Measurements from ENCODE around the gene SYT7. TPM values are rescaled to one million over a fixed set of nuclear protein-coding genes. Genes with fewer than 3 reads are reported as not detected.
"Not testable (repeated sequence)": the region's sequence is repeated elsewhere in the genome, so short reads cannot be mapped to it uniquely, and the experiment has no call there.

The SYT7 gene
- total RNA-seq = under 1 TPM in 1 of 2 experiments, not detected in 1; 0.15 TPM

- POLR2A ChIA-PET = no interaction called here
- CTCF ChIA-PET = interaction anchor here (0.9 to 1.1 kb wide), 2 partner anchors 67 to 317 kb away, joined by 3 read pairs; no protein-coding TSS in a partner anchor
Observed at GRCh38 chr11:61581030-61581928, at the start of gene SYT7. TSS of gene SYT7 (minus strand) at chr11:61581076. CDS start at chr11:61580820, 256 bp downstream.

- CTCF ChIA-PET = interaction anchor here (1.5 kb wide), 1 partner anchor 9 kb away, joined by 5 read pairs; no protein-coding TSS in a partner anchor
- POLR2A ChIA-PET = no interaction called here
Observed at GRCh38 chr11:61630089-61630488, 49.2 kb upstream of the SYT7 start.

- ChIA-PET CTCF (interaction anchor here (1.3 to 1.5 kb wide), 2 partner anchors 10 kb away, joined by 4 to 5 read pairs; no protein-coding TSS in a partner anchor), POLR2A (no interaction called here)
Observed at GRCh38 chr11:61629082-61629833, 48.4 kb upstream of the SYT7 start.

- POLR2A ChIA-PET = no interaction called here
Observed at GRCh38 chr11:61628662-61628970, 47.7 kb upstream of the SYT7 start.

GRCh38 chr11:61627850-61628661 is 47.2 kb upstream of the SYT7 start:
- POLR2A ChIA-PET = no interaction called here
- CTCF ChIA-PET = interaction anchor here (1.3 to 1.5 kb wide), 2 partner anchors 9 to 11 kb away, joined by 4 to 5 read pairs; no protein-coding TSS in a partner anchor

More at GRCh38 chr11:61628662-61628970, 47.7 kb upstream of the SYT7 start:
- CTCF ChIA-PET = interaction anchor here (1.3 kb wide), 1 partner anchor 10 kb away, joined by 4 read pairs; no protein-coding TSS in a partner anchor

GRCh38 chr11:61626580-61627380 is 45.9 kb upstream of the SYT7 start:
- CTCF ChIA-PET = interaction anchor here (0.8 to 1.5 kb wide), 2 partner anchors 12 to 107 kb away, joined by 3 to 5 read pairs; no protein-coding TSS in a partner anchor
- POLR2A ChIA-PET = no interaction called here

- ChIA-PET POLR2A (no interaction called here), CTCF (interaction anchor here (1.1 kb wide), 1 partner anchor 9 kb away, joined by 3 read pairs; no protein-coding TSS in a partner anchor)
Observed at GRCh38 chr11:61625525-61625924, 44.6 kb upstream of the SYT7 start.

- POLR2A ChIA-PET = no interaction called here
Observed at GRCh38 chr11:61621917-61622585, 41.2 kb upstream of the SYT7 start.

GRCh38 chr11:61619471-61620226 is 38.8 kb upstream of the SYT7 start:
- ChIA-PET CTCF (interaction anchor here (1.0 kb wide), 1 partner anchor 9 kb away, joined by 4 read pairs; no protein-coding TSS in a partner anchor), POLR2A (no interaction called here)

More at GRCh38 chr11:61621917-61622585, 41.2 kb upstream of the SYT7 start:
- CTCF ChIA-PET = no interaction called here

- ChIA-PET POLR2A (no interaction called here), CTCF (interaction anchor here (1.0 kb wide), 1 partner anchor 9 kb away, joined by 4 read pairs; no protein-coding TSS in a partner anchor)
Observed at GRCh38 chr11:61618978-61619377, 38.1 kb upstream of the SYT7 start.

- ChIA-PET CTCF (interaction anchor here (0.7 kb wide), 1 partner anchor 57 kb away, joined by 3 read pairs; no protein-coding TSS in a partner anchor), POLR2A (no interaction called here)
Observed at GRCh38 chr11:61617515-61617914, 36.6 kb upstream of the SYT7 start.

GRCh38 chr11:61616434-61616833 is 35.6 kb upstream of the SYT7 start:
- POLR2A ChIA-PET = no interaction called here
- CTCF ChIA-PET = no interaction called here

- POLR2A ChIA-PET = not testable (repeated sequence)
- CTCF ChIA-PET = interaction anchor here (1.4 kb wide), 1 partner anchor 24 kb away, joined by 4 read pairs; no protein-coding TSS in a partner anchor
Observed at GRCh38 chr11:61614782-61615181, 33.9 kb upstream of the SYT7 start.

- POLR2A ChIA-PET = no interaction called here
- CTCF ChIA-PET = interaction anchor here (1.4 kb wide), 1 partner anchor 25 kb away, joined by 4 read pairs; no protein-coding TSS in a partner anchor
Observed at GRCh38 chr11:61613870-61614269, 33.0 kb upstream of the SYT7 start.

- CTCF ChIA-PET = no interaction called here
Observed at GRCh38 chr11:61613051-61613450, 32.2 kb upstream of the SYT7 start.

GRCh38 chr11:61611309-61611708 is 30.4 kb upstream of the SYT7 start:
- POLR2A ChIA-PET = no interaction called here
- CTCF ChIA-PET = interaction anchor here (0.6 kb wide), 1 partner anchor 27 kb away, joined by 4 read pairs; no protein-coding TSS in a partner anchor

More at GRCh38 chr11:61613051-61613450, 32.2 kb upstream of the SYT7 start:
- POLR2A ChIA-PET = no interaction called here

GRCh38 chr11:61610905-61611304 is 30.0 kb upstream of the SYT7 start:
- POLR2A ChIA-PET = no interaction called here
- CTCF ChIA-PET = interaction anchor here (0.6 kb wide), 1 partner anchor 27 kb away, joined by 4 read pairs; no protein-coding TSS in a partner anchor

Measured in activated CD8-positive, alpha-beta memory T cell treated with anti-CD3 and anti-CD28 coated beads for 36 hours (primary cell).